HG02610 (cell line): ENCODE measurements around the gene KRTAP3-1.

Experiments
- ATAC-seq: cut with Tn5 transposase; IDR thresholded peaks from one replicate; pipeline ENCODE4 v1.9.1; 2021; ENCODE audit warnings: mild to moderate bottlenecking, moderate library complexity; ENCODE audit not compliant: unreplicated experiment

KRTAP3-1 gene

GRCh38 chr17:40980596-40980995 lies 28.3 kb downstream of the KRTAP3-1 start:
- ATAC-seq = no peak

GRCh38 chr17:40980117-40980516 lies 28.8 kb downstream of the KRTAP3-1 start:
- ATAC-seq = no peak

GRCh38 chr17:40978575-40979151 lies 30.3 kb downstream of the KRTAP3-1 start:
- ATAC-seq = no peak

- no peak for ATAC-seq
These were observed 33.4 kb downstream of the KRTAP3-1 start for GRCh38 chr17:40975516-40975915.

- ATAC-seq = no peak
These were observed 34.6 kb downstream of the KRTAP3-1 start for GRCh38 chr17:40974366-40974765.

- ATAC-seq = no peak
These were observed 41.3 kb downstream of the KRTAP3-1 start for GRCh38 chr17:40967582-40967981.

- ATAC-seq = no peak
These were observed 42.1 kb downstream of the KRTAP3-1 start, which contains the start of gene KRT39 for GRCh38 chr17:40966848-40967247. TSS of gene KRT39 (minus strand) at chr17:40966948. CDS start at chr17:40966856, 92 bp downstream.

- no peak for ATAC-seq
These were observed 45.1 kb downstream of the KRTAP3-1 start for GRCh38 chr17:40963838-40964237.

- no peak for ATAC-seq
These were observed 46.8 kb downstream of the KRTAP3-1 start for GRCh38 chr17:40962059-40962561.

- no peak for ATAC-seq
These were observed 47.3 kb downstream of the KRTAP3-1 start for GRCh38 chr17:40961591-40961990.

GRCh38 chr17:40960144-40960543 lies 48.8 kb downstream of the KRTAP3-1 start:
- ATAC-seq = no peak
